HL-60 (cell line): ENCODE results near the gene KLC1.

ENCODE experiments used
- DNase-seq, 2 experiments: peaks; one replicate each; pipeline ENCODE4 v3.0.0-alpha.2; 2010 to 2020; ENCODE audit warnings: low read depth in 1 of 2, low spot score in 1 of 2
- H3K27ac ChIP-seq: fragments of 250-450 bp; sonication (Bioruptor Pico); replicated peaks from 2 replicates; pipeline ENCODE4 v1.5.1; 2020; ENCODE audit warnings: mild to moderate bottlenecking, moderate library complexity
- H3K27me3 ChIP-seq: fragments of 250-450 bp; sonication (Bioruptor Pico); 2 replicates; pipeline ENCODE4 v1.5.1; 2021; ENCODE audit warnings: mild to moderate bottlenecking, moderate library complexity; ENCODE audit not compliant: insufficient read depth, poor library complexity, severe bottlenecking
- H3K4me3 ChIP-seq: replicated peaks from 2 replicates; pipeline ENCODE4 v1.5.1; 2011; ENCODE audit warnings: mild to moderate bottlenecking, control low read depth, low read length; ENCODE audit not compliant: insufficient read depth
- GABPA ChIP-seq: IDR thresholded peaks from 2 replicates; pipeline ENCODE4 v1.6.1; 2012; ENCODE audit warnings: low read depth
- POLR2AphosphoS5 ChIP-seq: IDR thresholded peaks from 2 replicates; pipeline ENCODE4 v1.6.1; 2012; ENCODE audit warnings: low read depth
- REST ChIP-seq: IDR thresholded peaks from 2 replicates; pipeline ENCODE4 v1.6.1; 2012; ENCODE audit warnings: low read depth; ENCODE audit not compliant: insufficient replicate concordance
- SPI1 ChIP-seq: IDR thresholded peaks from 2 replicates; pipeline ENCODE4 v1.6.1; 2012; ENCODE audit warnings: low read depth, mild to moderate bottlenecking, borderline replicate concordance
- TF ChIP-seq, protein P1 (sequence below): IDR thresholded peaks from one replicate; pipeline ENCODE4 v1.5.1; 2011; ENCODE audit warnings: low read length, control low read depth, inconsistent platforms; ENCODE audit not compliant: insufficient read depth

The KLC1 gene

DNA sequence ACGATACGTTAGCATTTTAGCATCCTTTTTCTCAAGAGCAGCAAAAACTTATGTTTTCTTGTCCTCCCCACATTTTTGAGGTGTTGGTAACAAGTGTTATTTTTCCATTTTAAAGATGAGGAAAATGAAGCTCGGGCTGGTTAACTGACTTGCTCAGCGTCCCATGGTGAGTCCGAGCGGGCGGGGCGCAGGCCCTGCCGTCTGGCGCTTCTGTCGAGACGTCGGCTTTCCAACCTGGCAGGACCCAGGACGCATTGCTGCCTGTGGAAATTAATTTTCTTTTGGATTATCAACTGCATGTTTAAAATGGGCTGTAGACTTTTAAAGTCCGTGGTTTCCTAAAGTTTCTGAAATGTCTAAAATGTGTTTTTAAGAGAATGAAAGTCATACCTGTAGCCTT lies 55.9 kb downstream of the KLC1 start:
- no peak for DNase-seq

GRCh38 chr14:103685276-103686211 lies 56.5 kb downstream of the KLC1 start:
- TF ChIP-seq, protein P1, sequence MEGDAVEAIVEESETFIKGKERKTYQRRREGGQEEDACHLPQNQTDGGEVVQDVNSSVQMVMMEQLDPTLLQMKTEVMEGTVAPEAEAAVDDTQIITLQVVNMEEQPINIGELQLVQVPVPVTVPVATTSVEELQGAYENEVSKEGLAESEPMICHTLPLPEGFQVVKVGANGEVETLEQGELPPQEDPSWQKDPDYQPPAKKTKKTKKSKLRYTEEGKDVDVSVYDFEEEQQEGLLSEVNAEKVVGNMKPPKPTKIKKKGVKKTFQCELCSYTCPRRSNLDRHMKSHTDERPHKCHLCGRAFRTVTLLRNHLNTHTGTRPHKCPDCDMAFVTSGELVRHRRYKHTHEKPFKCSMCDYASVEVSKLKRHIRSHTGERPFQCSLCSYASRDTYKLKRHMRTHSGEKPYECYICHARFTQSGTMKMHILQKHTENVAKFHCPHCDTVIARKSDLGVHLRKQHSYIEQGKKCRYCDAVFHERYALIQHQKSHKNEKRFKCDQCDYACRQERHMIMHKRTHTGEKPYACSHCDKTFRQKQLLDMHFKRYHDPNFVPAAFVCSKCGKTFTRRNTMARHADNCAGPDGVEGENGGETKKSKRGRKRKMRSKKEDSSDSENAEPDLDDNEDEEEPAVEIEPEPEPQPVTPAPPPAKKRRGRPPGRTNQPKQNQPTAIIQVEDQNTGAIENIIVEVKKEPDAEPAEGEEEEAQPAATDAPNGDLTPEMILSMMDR = no peak
- TF ChIP-seq POLR2AphosphoS5 (no peak), REST (no peak), SPI1 (no peak), GABPA (no peak)
- no peak for DNase-seq
- H3K27ac ChIP-seq = no peak overlapping the region
- H3K4me3 ChIP-seq = no peak overlapping the region
- no peaks in the 10 kb centered on the region for H3K27me3 ChIP-seq

More for the DNA sequence above, 55.9 kb downstream of the KLC1 start:
- TF ChIP-seq SPI1 = no peak
- TF ChIP-seq GABPA = no peak
- TF ChIP-seq POLR2AphosphoS5 = no peak
- no peak for TF ChIP-seq REST
- TF ChIP-seq, protein P1 = no peak
- Histone ChIP-seq H3K4me3 (no peak overlapping the region), H3K27ac (no peak overlapping the region), H3K27me3 (no peaks in the 10 kb centered on the region)

DNA sequence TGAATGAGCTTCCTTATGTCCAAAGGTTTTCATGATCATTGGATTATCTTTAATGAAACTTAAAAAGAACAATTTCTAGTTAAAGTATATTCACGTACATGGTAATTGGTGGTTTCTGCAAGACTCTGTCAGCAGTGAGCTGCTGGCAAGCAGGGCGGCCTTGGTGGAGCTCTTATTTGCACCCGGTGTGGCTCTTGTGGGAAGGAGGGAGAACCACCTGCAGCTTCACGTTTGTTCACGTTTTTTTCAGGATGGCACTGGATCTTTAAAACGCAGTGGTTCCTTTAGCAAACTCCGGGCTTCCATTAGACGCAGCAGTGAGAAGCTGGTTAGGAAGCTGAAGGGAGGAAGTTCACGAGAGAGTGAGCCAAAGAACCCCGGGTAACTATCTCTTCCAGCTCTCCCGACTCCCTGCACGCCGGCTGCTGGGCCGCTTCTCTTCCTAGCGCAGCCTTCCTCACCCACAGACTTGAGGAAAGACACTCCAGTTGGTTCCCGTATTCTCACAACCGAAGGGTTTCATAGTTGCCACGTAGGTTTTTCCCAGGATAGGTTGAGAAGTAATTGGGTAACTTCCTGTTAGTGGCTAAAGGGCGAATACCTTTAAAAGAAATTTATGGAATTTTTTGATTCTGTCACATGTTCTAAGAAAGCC lies 57.9 kb downstream of the KLC1 start:
- Histone ChIP-seq H3K27ac (no peak overlapping the region), H3K27me3 (no peaks in the 10 kb centered on the region), H3K4me3 (no peak overlapping the region)
- DNase-seq = no peak
- TF ChIP-seq GABPA (no peak), REST (no peak), POLR2AphosphoS5 (no peak), SPI1 (no peak)
- TF ChIP-seq, protein P1 = no peak
